T-helper 2 cell (primary cell): ENCODE data around the gene PPFIBP1.
"Not testable (repeated sequence)": the region's sequence is repeated elsewhere in the genome, so short reads cannot be mapped to it uniquely, and the experiment has no call there.

Experiments used
- DNase-seq, 5 experiments: peaks; one replicate each; pipeline versions ENCODE4 v3.0.0 to v3.0.0-alpha.2; 2012 to 2022

The PPFIBP1 gene

GRCh38 chr12:27571463-27571862 lies 47.5 kb downstream of the PPFIBP1 start:
- no peak for DNase-seq

GRCh38 chr12:27572486-27573255 lies 48.7 kb downstream of the PPFIBP1 start:
- DNase-seq = no peak

GRCh38 chr12:27573972-27574371 lies 50.0 kb downstream of the PPFIBP1 start:
- DNase-seq = no peak

- no peak for DNase-seq
Measured at GRCh38 chr12:27575090-27575761, 51.2 kb downstream of the PPFIBP1 start.

GRCh38 chr12:27575762-27576118 lies 51.7 kb downstream of the PPFIBP1 start:
- no peak for DNase-seq

GRCh38 chr12:27576667-27577347 lies 52.8 kb downstream of the PPFIBP1 start:
- no peak for DNase-seq

GRCh38 chr12:27577688-27578087 lies 53.7 kb downstream of the PPFIBP1 start:
- no peak for DNase-seq

GRCh38 chr12:27578689-27579372 lies 54.8 kb downstream of the PPFIBP1 start:
- no peak for DNase-seq

- DNase-seq = no peak
Measured at GRCh38 chr12:27580561-27581330, 56.7 kb downstream of the PPFIBP1 start.

GRCh38 chr12:27581331-27581671 lies 57.3 kb downstream of the PPFIBP1 start:
- not testable (repeated sequence) for DNase-seq

- DNase-seq = not testable (repeated sequence)
Measured at GRCh38 chr12:27581833-27582232, 57.8 kb downstream of the PPFIBP1 start.

GRCh38 chr12:27582445-27582844 lies 58.4 kb downstream of the PPFIBP1 start:
- DNase-seq = not testable (repeated sequence)

GRCh38 chr12:27583057-27583797 lies 59.2 kb downstream of the PPFIBP1 start:
- no peak for DNase-seq

- no peak for DNase-seq
Measured at GRCh38 chr12:27583981-27584380, 60.0 kb downstream of the PPFIBP1 start.

- no peak for DNase-seq
Measured at GRCh38 chr12:27585739-27586265, 61.8 kb downstream of the PPFIBP1 start.

- peak in 1 of 5 experiments; percentile 17 for DNase-seq
Measured at GRCh38 chr12:27588075-27588730, 64.2 kb downstream of the PPFIBP1 start.

- DNase-seq = no peak
Measured at GRCh38 chr12:27588776-27589175, 64.8 kb downstream of the PPFIBP1 start.

GRCh38 chr12:27589419-27589818 lies 65.4 kb downstream of the PPFIBP1 start:
- no peak for DNase-seq

- DNase-seq = not testable (repeated sequence)
Measured at GRCh38 chr12:27591698-27592097, 67.7 kb downstream of the PPFIBP1 start.

- DNase-seq = peak in 1 of 5 experiments; percentile 40
Measured at GRCh38 chr12:27592548-27592947, 68.5 kb downstream of the PPFIBP1 start.

GRCh38 chr12:27593266-27593665 lies 69.3 kb downstream of the PPFIBP1 start:
- no peak for DNase-seq
